ENCODE measurements around the gene PLRG1. TPM values are rescaled to one million over a fixed set of nuclear protein-coding genes. Genes with fewer than 3 reads are reported as not detected.

Gene PLRG1
- total RNA-seq, 2 experiments from 2014 or later: 82.3 to 94.6 TPM

DNA sequence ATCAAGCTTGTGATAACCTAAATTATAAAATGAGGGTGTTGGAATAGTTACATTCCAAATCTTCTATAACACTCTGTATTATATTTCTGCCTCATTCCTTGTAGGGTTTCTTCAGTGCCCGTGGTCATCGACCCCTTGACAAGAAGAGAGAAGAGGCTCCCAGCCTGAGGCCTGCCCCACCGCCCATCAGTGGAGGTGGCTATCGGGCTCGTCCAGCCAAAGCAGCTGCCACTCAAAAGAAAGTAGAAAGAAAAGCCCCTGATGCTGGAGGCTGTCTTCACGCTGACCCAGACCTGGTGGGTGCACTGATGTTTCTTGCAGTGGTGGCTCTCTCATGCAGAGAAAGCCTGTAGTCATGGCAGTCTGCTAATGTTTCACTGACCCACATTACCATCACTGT is 15.5 kb upstream of the PLRG1 start:
- Mint-ChIP-seq H3K27ac (no peak overlapping the region), H3K4me3 (no peak overlapping the region), H3K27me3 (peaks cover 11% of the 10 kb centered on the region), H3K4me1 (no peaks in the 10 kb centered on the region), H3K9me3 (no peaks in the 10 kb centered on the region), H3K36me3 (ENCODE audit: low read depth) (no peaks in the 10 kb centered on the region)
- POLR2A ChIA-PET: no interaction called here
- CTCF ChIA-PET: interaction anchor here (0.9 kb wide), 1 partner anchor 435 kb away, joined by 3 read pairs; no protein-coding TSS in a partner anchor
- no peak for DNase-seq

DNA sequence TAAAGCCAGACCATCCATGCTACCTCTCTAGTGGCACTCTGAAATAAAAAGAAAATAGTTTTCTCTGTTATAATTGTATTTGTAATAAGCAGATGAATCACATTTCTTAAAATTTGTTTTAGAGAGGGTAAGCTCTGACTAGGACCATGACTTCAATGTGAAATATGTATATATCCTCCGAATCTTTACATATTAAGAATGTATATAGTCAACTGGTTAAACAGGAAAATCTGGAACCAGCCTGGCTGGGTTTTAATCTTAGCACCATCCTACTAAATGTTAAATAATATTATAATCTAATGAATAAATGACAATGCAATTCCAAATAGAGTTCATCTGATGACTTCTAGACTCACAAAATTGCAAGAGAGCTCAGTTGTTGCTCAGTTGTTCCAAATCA is 14.1 kb upstream of the PLRG1 start:
- Mint-ChIP-seq H3K4me3 (no peak overlapping the region), H3K27ac (no peak overlapping the region), H3K36me3 (ENCODE audit: low read depth) (no peaks in the 10 kb centered on the region), H3K9me3 (no peaks in the 10 kb centered on the region), H3K4me1 (peaks cover 4% of the 10 kb centered on the region), H3K27me3 (peaks cover 11% of the 10 kb centered on the region)
- DNase-seq: no peak
- CTCF ChIA-PET: no interaction called here
- POLR2A ChIA-PET: no interaction called here

DNA sequence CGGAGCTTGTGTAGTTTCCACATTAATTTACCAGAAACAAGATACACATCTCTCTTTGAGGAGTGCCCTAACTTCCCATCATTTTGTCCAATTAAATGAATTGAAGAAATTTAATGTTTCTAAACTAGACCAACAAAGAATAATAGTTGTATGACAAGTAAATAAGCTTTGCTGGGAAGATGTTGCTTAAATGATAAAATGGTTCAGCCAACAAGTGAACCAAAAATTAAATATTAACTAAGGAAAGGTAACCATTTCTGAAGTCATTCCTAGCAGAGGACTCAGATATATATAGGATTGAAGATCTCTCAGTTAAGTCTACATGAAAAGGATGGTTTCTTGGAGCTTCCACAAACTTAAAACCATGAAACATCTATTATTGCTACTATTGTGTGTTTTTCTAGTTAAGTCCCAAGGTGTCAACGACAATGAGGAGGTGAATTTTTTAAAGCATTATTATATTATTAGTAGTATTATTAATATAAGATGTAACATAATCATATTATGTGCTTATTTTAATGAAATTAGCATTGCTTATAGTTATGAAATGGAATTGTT is 12.6 kb upstream of the PLRG1 start, which contains the start of gene FGB:
Gene FGB (plus strand): TSS at position 315 of the 558 bp plus-strand sequence. CDS start 8 bp downstream, at position 323.
- Mint-ChIP-seq H3K27ac (no peak within 1 kb of the TSS), H3K27me3 (peaks cover 9% of the 10 kb centered on the region), H3K9me3 (no peaks in the 10 kb centered on the region), H3K4me1 (peaks cover 4% of the 10 kb centered on the region), H3K36me3 (ENCODE audit: low read depth) (no peaks in the 10 kb centered on the region), H3K4me3 (no peak within 1 kb of the TSS)
- CTCF ChIA-PET: no interaction called here
- DNase-seq: no peak
- POLR2A ChIA-PET: no interaction called here

DNA sequence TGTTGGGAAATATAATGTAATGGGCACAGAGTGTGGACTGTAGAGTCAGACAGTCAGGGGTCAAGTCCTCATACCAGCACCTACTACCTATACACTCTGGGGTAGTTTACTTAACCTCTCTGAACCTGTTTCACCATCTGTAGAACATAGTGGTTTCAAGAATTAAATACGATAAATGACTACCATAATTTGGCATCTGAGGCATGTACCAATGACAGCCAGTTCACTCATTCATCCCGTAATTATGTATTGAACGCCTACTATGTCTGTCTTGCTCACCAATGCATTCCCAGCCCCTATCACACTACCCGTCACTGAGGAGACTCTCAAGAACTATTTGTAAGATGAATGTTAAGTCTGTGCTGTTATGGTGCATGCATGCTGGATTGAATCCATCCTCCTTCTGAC is 10.6 kb upstream of the PLRG1 start:
- no peak for DNase-seq
- Mint-ChIP-seq H3K27me3 (peaks cover 9% of the 10 kb centered on the region), H3K4me1 (peaks cover 4% of the 10 kb centered on the region), H3K27ac (no peak overlapping the region), H3K4me3 (no peak overlapping the region), H3K36me3 (ENCODE audit: low read depth) (no peaks in the 10 kb centered on the region), H3K9me3 (no peaks in the 10 kb centered on the region)
- POLR2A ChIA-PET: no interaction called here
- CTCF ChIA-PET: interaction anchor here (1.0 kb wide), 1 partner anchor 12 kb away, joined by 3 read pairs; no protein-coding TSS in a partner anchor

DNA sequence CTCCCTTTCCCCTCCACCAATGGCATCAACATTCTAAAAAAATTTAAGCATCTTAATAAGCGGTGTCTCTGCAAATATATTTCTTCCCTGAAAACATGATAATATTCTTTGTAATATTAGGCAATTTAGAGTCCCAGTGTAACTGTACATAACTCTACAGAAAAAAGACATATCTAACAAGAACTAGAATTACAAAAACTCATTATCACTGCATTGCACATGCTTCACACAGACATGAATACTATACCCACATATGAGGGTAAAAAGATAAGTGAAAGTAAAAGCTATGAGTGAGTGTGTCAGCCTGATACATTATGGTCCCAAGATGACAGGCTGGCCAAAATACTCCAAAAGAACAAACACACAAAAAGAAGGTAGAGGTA is 10.2 kb upstream of the PLRG1 start:
- Mint-ChIP-seq H3K4me1 (peaks cover 4% of the 10 kb centered on the region), H3K9me3 (no peaks in the 10 kb centered on the region), H3K27me3 (peaks cover 9% of the 10 kb centered on the region), H3K27ac (no peak overlapping the region), H3K4me3 (no peak overlapping the region), H3K36me3 (ENCODE audit: low read depth) (no peaks in the 10 kb centered on the region)
- no peak for DNase-seq
- CTCF ChIA-PET: interaction anchor here (1.0 kb wide), 1 partner anchor 12 kb away, joined by 3 read pairs; no protein-coding TSS in a partner anchor
- POLR2A ChIA-PET: no interaction called here

DNA sequence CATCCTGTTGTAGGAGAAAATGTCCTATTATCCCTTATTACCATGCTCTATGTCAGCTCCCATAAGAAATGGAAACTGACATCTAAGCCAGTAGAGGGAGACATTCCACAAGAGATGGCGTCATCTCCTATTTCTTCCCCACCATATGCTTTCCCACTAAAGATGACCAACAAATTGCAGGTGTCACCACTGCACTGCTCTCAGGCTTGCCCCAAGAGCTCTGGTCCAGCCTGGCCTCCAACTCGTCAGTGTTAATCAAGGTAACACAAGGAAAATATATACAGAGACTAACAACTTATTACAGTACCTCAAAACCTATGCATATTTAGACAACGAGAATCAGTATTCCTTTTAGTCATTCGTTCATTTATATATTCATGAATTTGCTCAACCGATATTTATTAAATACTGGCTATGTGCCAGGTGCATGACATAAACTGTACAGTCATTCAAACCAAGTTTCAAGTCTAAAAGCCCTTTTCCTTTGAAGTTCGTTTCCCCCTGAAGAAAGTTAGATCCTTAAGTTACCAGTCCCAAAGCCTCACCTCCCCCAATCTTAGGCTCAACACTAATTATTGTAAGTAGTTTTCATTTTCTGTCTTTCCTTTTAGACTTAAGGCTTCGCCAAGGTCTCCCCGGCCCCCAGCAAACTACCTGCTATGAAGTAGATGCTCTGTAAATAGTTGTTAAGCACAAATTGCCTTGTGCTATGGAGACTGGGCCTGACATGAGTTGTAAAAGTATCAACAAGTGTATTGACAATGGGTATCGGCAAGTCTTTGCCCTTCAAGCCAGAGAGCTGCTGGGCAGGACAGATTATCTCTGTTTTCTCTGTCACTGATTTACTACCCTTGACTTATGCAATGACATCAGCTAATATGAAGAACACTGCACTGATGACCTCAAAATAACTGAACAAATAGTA is 9.6 kb upstream of the PLRG1 start:
- ChIA-PET CTCF (interaction anchor here (0.8 to 2.0 kb wide), 7 partner anchors 10 to 64 kb away, joined by 3 to 9 read pairs (median 5); partner anchors contain the start of genes FGG and PLRG1), POLR2A (no interaction called here)
- H3K4me1 Mint-ChIP-seq: peaks cover 4% of the 10 kb centered on the region
- H3K9me3 Mint-ChIP-seq: no peaks in the 10 kb centered on the region
- no peak overlapping the region for H3K27ac Mint-ChIP-seq
- no peaks in the 10 kb centered on the region for H3K36me3 Mint-ChIP-seq (ENCODE audit: low read depth)
- peaks cover 9% of the 10 kb centered on the region for H3K27me3 Mint-ChIP-seq
- DNase-seq: peak; percentile 7
- H3K4me3 Mint-ChIP-seq: no peak overlapping the region

DNA sequence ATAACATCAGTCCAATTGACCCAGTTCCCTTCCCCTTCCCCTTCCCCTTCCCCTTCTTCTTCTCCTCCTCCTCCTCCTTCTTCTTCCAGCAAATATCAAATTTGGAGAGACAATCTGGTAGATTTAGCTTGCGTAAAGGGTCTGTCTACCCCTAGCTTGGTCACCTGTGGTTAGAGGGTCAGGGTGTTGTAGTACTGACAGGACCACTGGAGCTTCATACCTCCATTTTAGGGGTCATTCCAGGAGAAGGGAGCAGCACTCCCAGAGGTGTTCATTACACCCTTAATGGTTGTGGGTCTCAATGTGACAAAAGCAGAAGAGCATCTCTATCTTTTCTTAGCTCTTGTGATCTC is 8.9 kb upstream of the PLRG1 start:
- no peaks in the 10 kb centered on the region for H3K36me3 Mint-ChIP-seq (ENCODE audit: low read depth)
- CTCF ChIA-PET: interaction anchor here (0.6 to 2.0 kb wide), 7 partner anchors 9 to 1930 kb away, joined by 3 to 9 read pairs (median 5); partner anchors contain the start of genes FGG and PLRG1
- DNase-seq: no peak
- peaks cover 9% of the 10 kb centered on the region for H3K27me3 Mint-ChIP-seq
- POLR2A ChIA-PET: no interaction called here
- H3K4me3 Mint-ChIP-seq: no peak overlapping the region
- no peak overlapping the region for H3K27ac Mint-ChIP-seq
- H3K9me3 Mint-ChIP-seq: no peaks in the 10 kb centered on the region
- H3K4me1 Mint-ChIP-seq: peaks cover 4% of the 10 kb centered on the region

DNA sequence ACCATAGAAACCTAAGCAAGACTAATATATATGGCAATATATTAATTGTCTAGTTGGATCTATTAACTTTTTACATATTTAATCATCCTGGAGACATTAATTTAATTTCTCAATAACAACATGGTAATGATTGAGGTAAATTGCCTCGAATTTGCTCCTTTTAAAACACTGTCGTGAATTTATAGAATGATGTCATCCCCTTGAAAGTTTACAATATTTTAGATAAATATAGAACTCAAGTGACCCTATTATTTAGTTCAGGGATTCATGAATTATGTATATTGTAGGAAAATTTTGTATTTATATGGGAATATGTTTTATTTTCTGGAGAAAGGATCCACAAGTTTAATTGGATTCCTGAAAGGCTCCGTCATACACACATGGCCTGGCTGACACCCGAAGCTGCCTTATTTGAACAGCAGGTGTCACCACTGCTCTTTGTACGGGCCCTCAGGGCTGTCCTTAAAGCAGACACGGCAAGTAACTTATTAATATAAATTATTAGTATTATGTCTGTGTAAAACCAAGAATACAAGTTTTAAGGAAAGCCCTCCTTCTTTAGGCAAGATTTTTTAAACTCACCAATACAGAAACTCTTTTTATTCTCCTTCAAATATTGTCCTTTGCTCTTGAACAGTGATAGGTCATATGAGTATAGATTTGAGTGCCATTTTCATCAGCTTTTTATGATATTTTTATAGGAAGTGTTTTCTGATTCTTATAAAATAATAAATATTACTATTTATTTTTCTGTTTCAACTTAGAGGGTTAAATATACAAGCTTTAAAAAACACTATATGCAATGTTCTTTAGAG is 1.9 kb upstream of the PLRG1 start:
- H3K27me3 Mint-ChIP-seq: no peaks in the 10 kb centered on the region
- peak; percentile 76 for DNase-seq
- peaks cover 11% of the 10 kb centered on the region for H3K36me3 Mint-ChIP-seq (ENCODE audit: low read depth)
- H3K4me3 Mint-ChIP-seq: no peak overlapping the region
- CTCF ChIA-PET: interaction anchor here (1.4 to 1.6 kb wide), 2 partner anchors 53 to 67 kb away, joined by 3 read pairs; no protein-coding TSS in a partner anchor
- H3K4me1 Mint-ChIP-seq: peaks cover 26% of the 10 kb centered on the region
- no peaks in the 10 kb centered on the region for H3K9me3 Mint-ChIP-seq
- no peak overlapping the region for H3K27ac Mint-ChIP-seq
- POLR2A ChIA-PET: no interaction called here

DNA sequence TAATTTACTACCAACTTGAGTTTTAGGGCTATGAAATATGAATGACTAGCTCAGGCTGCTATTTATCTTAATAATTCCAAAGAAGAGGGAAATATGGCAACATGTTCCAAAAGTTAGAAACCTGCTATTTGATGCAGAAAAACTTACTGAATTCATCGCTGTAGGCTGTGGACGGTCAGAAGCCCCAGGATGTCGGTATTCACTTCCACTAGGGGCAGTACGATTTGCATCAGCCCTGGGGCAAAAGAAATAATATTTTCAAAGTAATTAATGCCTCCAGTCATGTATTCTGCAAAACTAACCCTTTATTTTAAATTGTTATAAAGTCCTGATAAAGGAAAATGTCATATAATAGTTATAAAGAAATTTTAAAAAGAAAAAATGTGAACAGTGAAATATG is 4.5 kb downstream of the PLRG1 start:
- ChIA-PET CTCF (interaction anchor here (0.7 kb wide), 2 partner anchors 73 to 83 kb away, joined by 3 to 4 read pairs; no protein-coding TSS in a partner anchor), POLR2A (no interaction called here)
- no peak for DNase-seq
- H3K9me3 Mint-ChIP-seq: no peaks in the 10 kb centered on the region
- no peaks in the 10 kb centered on the region for H3K27me3 Mint-ChIP-seq
- H3K36me3 Mint-ChIP-seq (ENCODE audit: low read depth): peaks cover 44% of the 10 kb centered on the region
- H3K4me3 Mint-ChIP-seq: no peak overlapping the region
- H3K27ac Mint-ChIP-seq: no peak overlapping the region
- peaks cover 18% of the 10 kb centered on the region for H3K4me1 Mint-ChIP-seq

DNA sequence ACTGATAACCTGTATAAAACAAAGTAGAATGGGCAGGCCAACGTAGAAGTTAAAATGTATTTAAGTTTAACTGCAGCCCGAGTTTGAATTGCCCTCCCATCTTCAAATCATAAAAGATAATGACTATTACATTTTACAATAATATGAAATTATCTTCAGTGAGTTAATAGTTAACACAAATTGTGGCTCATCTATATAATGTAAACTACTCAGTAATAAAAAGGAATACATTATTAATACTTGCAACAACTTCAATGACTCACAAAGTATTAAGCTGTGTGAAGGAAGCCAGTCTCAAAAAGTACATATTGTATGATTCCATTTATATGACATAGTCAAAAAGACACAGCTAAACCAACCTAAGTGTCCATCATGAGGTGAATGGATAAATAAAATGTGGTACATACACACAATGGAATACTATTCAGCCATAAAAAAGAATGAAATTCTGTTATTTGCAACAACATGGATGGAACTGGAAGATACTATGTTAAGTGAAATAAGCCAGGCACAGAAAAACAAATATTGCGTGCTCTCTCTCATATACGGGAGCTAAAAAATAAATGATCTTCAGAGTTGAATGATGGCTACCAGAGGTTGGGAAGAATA is 7.8 kb downstream of the PLRG1 start:
- Mint-ChIP-seq H3K27me3 (no peaks in the 10 kb centered on the region), H3K4me1 (peaks cover 1% of the 10 kb centered on the region), H3K9me3 (no peaks in the 10 kb centered on the region), H3K4me3 (no peak overlapping the region), H3K36me3 (ENCODE audit: low read depth) (peaks cover 55% of the 10 kb centered on the region), H3K27ac (no peak overlapping the region)
- no peak for DNase-seq
- ChIA-PET POLR2A (no interaction called here), CTCF (no interaction called here)

DNA sequence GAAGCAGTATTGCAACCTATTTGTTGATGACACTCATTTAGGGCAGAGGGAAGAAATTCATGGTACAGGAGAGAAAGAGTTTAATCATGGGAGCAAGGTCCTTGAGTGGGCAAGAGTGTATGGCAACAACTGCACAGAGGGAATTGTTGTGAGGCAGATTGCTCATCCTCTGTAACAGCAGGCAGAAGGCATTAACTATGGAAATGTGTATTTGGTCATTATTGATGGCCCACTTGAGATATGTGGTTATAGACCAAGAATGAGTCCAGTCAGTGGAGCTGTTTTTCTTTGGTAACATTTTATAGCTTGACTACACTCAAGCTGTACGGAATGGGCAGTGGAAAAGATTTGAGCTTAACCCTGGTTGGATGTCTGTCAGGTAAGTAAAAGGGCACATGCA is 15.9 kb downstream of the PLRG1 start:
- no peak for DNase-seq
- no peaks in the 10 kb centered on the region for H3K9me3 Mint-ChIP-seq
- H3K27ac Mint-ChIP-seq: no peak overlapping the region
- ChIA-PET CTCF (no interaction called here), POLR2A (no interaction called here)
- peaks cover 23% of the 10 kb centered on the region for H3K36me3 Mint-ChIP-seq (ENCODE audit: low read depth)
- no peak overlapping the region for H3K4me3 Mint-ChIP-seq
- H3K27me3 Mint-ChIP-seq: no peaks in the 10 kb centered on the region
- no peaks in the 10 kb centered on the region for H3K4me1 Mint-ChIP-seq

DNA sequence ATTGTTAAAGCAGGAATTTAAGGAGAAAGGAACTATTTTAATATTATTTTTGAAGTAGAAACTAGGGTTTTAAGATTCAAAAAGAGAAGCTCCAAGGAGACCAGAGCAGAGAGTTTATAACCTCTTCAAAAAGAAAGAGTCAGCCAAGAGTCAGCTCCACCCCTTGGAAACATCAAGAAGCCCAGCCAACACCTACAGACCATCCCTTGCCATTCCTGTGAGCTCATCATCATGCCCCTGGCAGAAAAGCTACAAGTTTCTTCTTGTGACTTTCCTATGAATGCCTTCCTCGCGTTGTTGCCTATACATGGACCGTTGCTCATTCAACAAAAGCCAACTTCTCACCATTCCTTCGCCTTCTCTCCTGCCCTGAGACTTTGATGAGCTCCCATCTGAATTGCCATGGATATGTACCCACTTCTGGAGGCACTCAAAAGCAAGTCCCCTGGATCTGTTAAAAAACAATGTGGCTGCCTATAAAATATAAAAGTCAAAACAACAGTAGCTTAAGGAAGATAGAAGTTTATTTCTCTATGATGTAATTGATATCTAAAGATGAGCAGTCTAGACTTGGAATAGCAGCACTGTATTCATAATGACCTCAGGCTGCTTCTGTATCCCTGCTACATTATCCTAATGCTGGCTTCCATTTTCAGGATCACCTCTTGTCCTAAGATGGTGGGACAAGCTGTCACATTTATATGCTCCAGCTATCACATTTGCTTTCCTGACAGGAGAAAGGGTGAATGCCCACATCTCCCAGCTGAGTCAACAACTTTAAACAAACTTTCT is 20.3 kb downstream of the PLRG1 start:
- CTCF ChIA-PET: interaction anchor here (1.1 kb wide), 1 partner anchor 20 kb away, joined by 4 read pairs; the partner anchor contains the start of gene PLRG1
- H3K9me3 Mint-ChIP-seq: no peaks in the 10 kb centered on the region
- H3K27ac Mint-ChIP-seq: no peak overlapping the region
- peaks cover 12% of the 10 kb centered on the region for H3K27me3 Mint-ChIP-seq
- peaks cover 3% of the 10 kb centered on the region for H3K4me1 Mint-ChIP-seq
- no peak overlapping the region for H3K4me3 Mint-ChIP-seq
- POLR2A ChIA-PET: no interaction called here
- DNase-seq: no peak
- peaks cover 2% of the 10 kb centered on the region for H3K36me3 Mint-ChIP-seq (ENCODE audit: low read depth)
